Naive B cell (primary cell): ENCODE data around the gene OPRL1. TPM values are rescaled to one million over a fixed set of nuclear protein-coding genes. Genes with fewer than 3 reads are reported as not detected.
A peak's percentile ranks its signal among the peaks of the same experiment; 100 is the strongest.

ENCODE experiments used
- ATAC-seq, 2 donors: fragments of 150-1000 bp; cut with Tn5 transposase; 2 replicates each; pipeline ENCODE4 v1.10.0; 2021; ENCODE audit warnings: low read depth in 2 of 2, mild to moderate bottlenecking in 2 of 2, moderate library complexity in 2 of 2
- DNase-seq: peaks from one replicate; pipeline ENCODE4 v3.0.0; 2022
- H3K27ac Mint-ChIP-seq, 6 donors: one replicate each; pipeline ENCODE4 v1.8.0; 2020 to 2022; ENCODE audit warnings: mild to moderate bottlenecking in 6 of 6, mixed read lengths in 6 of 6, moderate library complexity in 5 of 6, inconsistent platforms in 2 of 6
- H3K27me3 Mint-ChIP-seq, 3 donors: one replicate each; pipeline ENCODE4 v1.8.0; 2021 to 2022; ENCODE audit warnings: mixed read lengths in 3 of 3, mild to moderate bottlenecking in 1 of 3
- H3K36me3 Mint-ChIP-seq, 2 donors: one replicate each; pipeline ENCODE4 v1.8.0; 2020 to 2022; ENCODE audit warnings: mixed read lengths in 2 of 2, inconsistent platforms in 1 of 2, mild to moderate bottlenecking in 1 of 2
- H3K4me1 Mint-ChIP-seq, 3 donors: one replicate each; pipeline ENCODE4 v1.8.0; 2020 to 2022; ENCODE audit warnings: mixed read lengths in 3 of 3, inconsistent platforms in 1 of 3, mild to moderate bottlenecking in 1 of 3, moderate library complexity in 1 of 3
- H3K4me3 Mint-ChIP-seq, 8 donors: one replicate each; pipeline ENCODE4 v1.8.0; 2020 to 2022; ENCODE audit warnings: mild to moderate bottlenecking in 8 of 8, mixed read lengths in 8 of 8, moderate library complexity in 8 of 8, inconsistent platforms in 2 of 8
- H3K9me3 Mint-ChIP-seq, 7 donors: one replicate each; pipeline ENCODE4 v1.8.0; 2020 to 2022; ENCODE audit warnings: mixed read lengths in 7 of 7, mild to moderate bottlenecking in 5 of 7, inconsistent platforms in 2 of 7, moderate library complexity in 1 of 7
- polyA plus RNA-seq, 6 donors: library from polyadenylated mRNA; unstranded; fragments of 300-500 nt; fragmentation: Illumina TruSeq; gene quantifications; one replicate each; pipeline ENCODE4 v1.2.3, GENCODE V29; 2021; ENCODE audit warnings: low read depth in 6 of 6

The OPRL1 gene
- polyA plus RNA-seq, 6 donors from 2014 or later = 0.91 to 3.4 (median 2.3) TPM

GRCh38 chr20:64104667-64105451 is 25.0 kb downstream of the OPRL1 start:
- no peak for DNase-seq
- H3K27ac Mint-ChIP-seq = no peak overlapping the region
- peaks cover 0 to 17% (median 8%) of the 10 kb centered on the region in 3 donors for H3K27me3 Mint-ChIP-seq
- H3K36me3 Mint-ChIP-seq = no peaks in the 10 kb centered on the region
- peaks cover 0 to 1% (median 0%) of the 10 kb centered on the region in 7 donors for H3K9me3 Mint-ChIP-seq
- no peak for ATAC-seq
- H3K4me3 Mint-ChIP-seq = no peak overlapping the region
- peaks cover 37 to 43% (median 39%) of the 10 kb centered on the region in 3 donors for H3K4me1 Mint-ChIP-seq

- Mint-ChIP-seq H3K4me1 (peaks cover 36 to 39% (median 37%) of the 10 kb centered on the region in 3 donors), H3K9me3 (peaks cover 0 to 1% (median 0%) of the 10 kb centered on the region in 7 donors), H3K27me3 (peaks cover 0 to 17% (median 8%) of the 10 kb centered on the region in 3 donors), H3K27ac (peak overlapping the region in 3 of 6 donors; percentile 50 to 65 (median 57)), H3K36me3 (no peaks in the 10 kb centered on the region), H3K4me3 (peak overlapping the region in 4 of 8 donors; percentile 41 to 70 (median 48))
- ATAC-seq = no peak
- no peak for DNase-seq
Observed at GRCh38 chr20:64105846-64106434, 26.1 kb downstream of the OPRL1 start.

- peak overlapping the region in 4 of 8 donors; percentile 3 to 47 (median 42) for H3K4me3 Mint-ChIP-seq
- peak overlapping the region in 1 of 6 donors; percentile 50 for H3K27ac Mint-ChIP-seq
- H3K36me3 Mint-ChIP-seq = no peaks in the 10 kb centered on the region
- peaks cover 30 to 35% (median 31%) of the 10 kb centered on the region in 3 donors for H3K4me1 Mint-ChIP-seq
- H3K27me3 Mint-ChIP-seq = peaks cover 0 to 13% (median 8%) of the 10 kb centered on the region in 3 donors
- peaks cover 0 to 1% (median 0%) of the 10 kb centered on the region in 7 donors for H3K9me3 Mint-ChIP-seq
- no peak for DNase-seq
- ATAC-seq = no peak
Observed at GRCh38 chr20:64106435-64106961, 26.6 kb downstream of the OPRL1 start.

- Mint-ChIP-seq H3K9me3 (peaks cover 0 to 1% (median 0%) of the 10 kb centered on the region in 7 donors), H3K36me3 (no peaks in the 10 kb centered on the region), H3K4me3 (peak within 1 kb of the TSS; percentile 13 to 89 (median 70)), H3K27me3 (peaks cover 0 to 12% (median 8%) of the 10 kb centered on the region in 3 donors), H3K4me1 (peaks cover 30 to 35% (median 35%) of the 10 kb centered on the region in 3 donors), H3K27ac (peak within 1 kb of the TSS; percentile 60 to 94 (median 84))
- peak; percentile 33 for DNase-seq
- peak; percentile 69 to 74 for ATAC-seq
Observed at GRCh38 chr20:64106981-64107735, 27.3 kb downstream of the OPRL1 start, which contains the start of gene NPBWR2. TSS of gene NPBWR2 (minus strand) at chr20:64107565. CDS start at chr20:64106831, 734 bp downstream.

GRCh38 chr20:64107736-64108457 is 28.0 kb downstream of the OPRL1 start:
- H3K27me3 Mint-ChIP-seq = peaks cover 0 to 12% (median 8%) of the 10 kb centered on the region in 3 donors
- peak; percentile 46 for DNase-seq
- no peaks in the 10 kb centered on the region for H3K36me3 Mint-ChIP-seq
- peak overlapping the region; percentile 60 to 94 (median 84) for H3K27ac Mint-ChIP-seq
- H3K4me1 Mint-ChIP-seq = peaks cover 30 to 37% (median 34%) of the 10 kb centered on the region in 3 donors
- peak overlapping the region; percentile 13 to 89 (median 70) for H3K4me3 Mint-ChIP-seq
- H3K9me3 Mint-ChIP-seq = peaks cover 0 to 1% (median 0%) of the 10 kb centered on the region in 7 donors
- peak; percentile 83 to 86 for ATAC-seq

- Mint-ChIP-seq H3K4me3 (peak overlapping the region in 5 of 8 donors; percentile 8 to 85 (median 70)), H3K27ac (peak overlapping the region in 2 of 6 donors; percentile 80 to 84), H3K36me3 (no peaks in the 10 kb centered on the region), H3K27me3 (peaks cover 0 to 4% (median under 1%) of the 10 kb centered on the region in 3 donors), H3K4me1 (peaks cover 29 to 38% (median 29%) of the 10 kb centered on the region in 3 donors), H3K9me3 (no peaks in the 10 kb centered on the region)
- ATAC-seq (no peak), DNase-seq (no peak)
Observed at GRCh38 chr20:64108731-64109681, 29.1 kb downstream of the OPRL1 start.

- no peak for DNase-seq
- no peaks in the 10 kb centered on the region for H3K27me3 Mint-ChIP-seq
- H3K36me3 Mint-ChIP-seq = no peaks in the 10 kb centered on the region
- H3K9me3 Mint-ChIP-seq = no peaks in the 10 kb centered on the region
- H3K4me3 Mint-ChIP-seq = no peak overlapping the region
- H3K27ac Mint-ChIP-seq = no peak overlapping the region
- H3K4me1 Mint-ChIP-seq = peaks cover 29 to 38% (median 29%) of the 10 kb centered on the region in 3 donors
- no peak for ATAC-seq
Observed at GRCh38 chr20:64109831-64110391, 30.0 kb downstream of the OPRL1 start.

- Mint-ChIP-seq H3K36me3 (no peaks in the 10 kb centered on the region), H3K27ac (no peak overlapping the region), H3K4me3 (peak overlapping the region in 1 of 8 donors; percentile 50), H3K4me1 (peaks cover 29 to 38% (median 29%) of the 10 kb centered on the region in 3 donors), H3K27me3 (no peaks in the 10 kb centered on the region), H3K9me3 (no peaks in the 10 kb centered on the region)
- no peak for DNase-seq
- ATAC-seq = no peak
Observed at GRCh38 chr20:64110411-64111068, 30.7 kb downstream of the OPRL1 start.

GRCh38 chr20:64111841-64112641 is 32.2 kb downstream of the OPRL1 start:
- H3K36me3 Mint-ChIP-seq = no peaks in the 10 kb centered on the region
- peaks cover 18 to 32% (median 24%) of the 10 kb centered on the region in 3 donors for H3K4me1 Mint-ChIP-seq
- H3K27me3 Mint-ChIP-seq = no peaks in the 10 kb centered on the region
- no peak overlapping the region for H3K27ac Mint-ChIP-seq
- ATAC-seq (no peak), DNase-seq (no peak)
- H3K4me3 Mint-ChIP-seq = no peak overlapping the region
- no peaks in the 10 kb centered on the region for H3K9me3 Mint-ChIP-seq

GRCh38 chr20:64112691-64113443 is 33.0 kb downstream of the OPRL1 start:
- no peaks in the 10 kb centered on the region for H3K36me3 Mint-ChIP-seq
- no peak overlapping the region for H3K27ac Mint-ChIP-seq
- DNase-seq (no peak), ATAC-seq (no peak)
- H3K27me3 Mint-ChIP-seq = no peaks in the 10 kb centered on the region
- no peaks in the 10 kb centered on the region for H3K9me3 Mint-ChIP-seq
- H3K4me3 Mint-ChIP-seq = no peak overlapping the region
- H3K4me1 Mint-ChIP-seq = peaks cover 14 to 26% (median 17%) of the 10 kb centered on the region in 3 donors
